Endodermal cell (in vitro differentiated cells): ENCODE data around the gene GABRQ. TPM values are rescaled to one million over a fixed set of nuclear protein-coding genes. Genes with fewer than 3 reads are reported as not detected.

Experiments used
- DNase-seq: peaks from one replicate; pipeline ENCODE4 v3.0.0-alpha.2; 2017
- H3K27ac ChIP-seq: 2 replicates; pipeline ENCODE4 v1.5.1; 2013; ENCODE audit warnings: mild to moderate bottlenecking, low read depth, low read length, moderate library complexity
- H3K27me3 ChIP-seq: 2 replicates; pipeline ENCODE4 v1.6.1; 2013; ENCODE audit warnings: mild to moderate bottlenecking, low read length, moderate library complexity; ENCODE audit not compliant: insufficient read depth, control insufficient read depth, poor library complexity, severe bottlenecking
- H3K36me3 ChIP-seq: 2 replicates; pipeline ENCODE4 v1.7.0; 2013; ENCODE audit warnings: mild to moderate bottlenecking, low read length, moderate library complexity; ENCODE audit not compliant: control insufficient read depth, insufficient read depth
- H3K4me1 ChIP-seq: one replicate; pipeline ENCODE4 v1.7.0; 2013; ENCODE audit warnings: low read length; ENCODE audit not compliant: control insufficient read depth, insufficient read depth
- H3K4me3 ChIP-seq: 2 replicates; pipeline ENCODE4 v1.5.1; 2013; ENCODE audit warnings: mild to moderate bottlenecking, low read length, moderate library complexity
- H3K9ac ChIP-seq: 2 replicates; pipeline ENCODE4 v1.6.1; 2013; ENCODE audit warnings: mild to moderate bottlenecking, low read length, moderate library complexity; ENCODE audit not compliant: poor library complexity, severe bottlenecking; ENCODE audit errors: extremely low read depth
- H3K9me3 ChIP-seq: 2 replicates; pipeline ENCODE4 v1.6.1; 2013; ENCODE audit warnings: mild to moderate bottlenecking, low read length, moderate library complexity; ENCODE audit not compliant: control insufficient read depth
- H3K27ac Mint-ChIP-seq: 2 replicates; pipeline ENCODE4 v1.8.0; 2020; ENCODE audit warnings: mixed read lengths
- H3K27me3 Mint-ChIP-seq: 2 replicates; pipeline ENCODE4 v1.8.0; 2021; ENCODE audit warnings: mild to moderate bottlenecking, mixed read lengths; ENCODE audit not compliant: insufficient read depth
- H3K36me3 Mint-ChIP-seq: 2 replicates; pipeline ENCODE4 v1.8.0; 2020; ENCODE audit warnings: low read depth, mixed read lengths
- H3K4me1 Mint-ChIP-seq: 2 replicates; pipeline ENCODE4 v1.8.0; 2020; ENCODE audit warnings: mixed read lengths
- H3K4me3 Mint-ChIP-seq: 2 replicates; pipeline ENCODE4 v1.8.0; 2020; ENCODE audit warnings: mild to moderate bottlenecking, moderate library complexity, mixed read lengths
- H3K9me3 Mint-ChIP-seq: 2 replicates; pipeline ENCODE4 v1.8.0; 2020; ENCODE audit warnings: mild to moderate bottlenecking, mixed read lengths
- CTCF ChIP-seq: fragments of 200-600 bp; sonication (generic); conservative IDR thresholded peaks from 2 replicates; pipeline ENCODE4 v1.5.0; 2021; ENCODE audit warnings: antibody characterized with exemption, mild to moderate bottlenecking
- WGBS, 2 experiments: methylation state at CpG; one replicate each; pipeline versions ENCODE4 v1.1.5 to v1.1.7; 2013; ENCODE audit warnings: missing lambda C conversion rate in 2 of 2, mixed read lengths in 1 of 2; ENCODE audit not compliant: insufficient coverage in 1 of 2, insufficient read length in 1 of 2; 5-methylcytosine and 5-hydroxymethylcytosine counted together
- total RNA-seq, 2 donors: library from RNA; stranded (reverse); fragmentation: NEBNext Ultra II Directional in 1 of 2; extraction: Animal tissue kit (Norgen Biotek cat#: 25700) in 1 of 2; gene quantifications; 2 replicates in 1 of 2; 3 replicates in 1 of 2; pipeline ENCODE4 v1.2.1, GENCODE V29; 2021

Gene GABRQ
- total RNA-seq, 2 donors from 2014 or later, result 1.7 TPM

- no peaks in the 10 kb centered on the region for H3K27me3 ChIP-seq
- H3K27ac ChIP-seq, result no peak overlapping the region
- Mint-ChIP-seq H3K4me3 (no peak overlapping the region), H3K9me3 (peaks cover 58% of the 10 kb centered on the region), H3K27me3 (peaks cover 10% of the 10 kb centered on the region), H3K27ac (no peak overlapping the region), H3K4me1 (no peaks in the 10 kb centered on the region), H3K36me3 (no peaks in the 10 kb centered on the region)
- peak; percentile 87 for DNase-seq
- no peak overlapping the region for H3K4me3 ChIP-seq
- H3K4me1 ChIP-seq, result no peaks in the 10 kb centered on the region
- no peak overlapping the region for H3K9ac ChIP-seq
- H3K36me3 ChIP-seq, result no peaks in the 10 kb centered on the region
- H3K9me3 ChIP-seq, result no peaks in the 10 kb centered on the region
- peak; percentile 83 for TF ChIP-seq CTCF
- WGBS, 2 experiments, result 55% methylated on average over 6 of the region's 7 CpGs; no CpG with 5 or more reads in 1 of the 2 experiments
These were observed 5.1 kb upstream of the GABRQ start for GRCh38 chrX:152632445-152633097.

GRCh38 chrX:152635941-152636340 is 1.8 kb upstream of the GABRQ start:
- Histone ChIP-seq H3K27ac (no peak overlapping the region), H3K9ac (no peak overlapping the region), H3K27me3 (peaks cover 24% of the 10 kb centered on the region), H3K9me3 (no peaks in the 10 kb centered on the region), H3K36me3 (no peaks in the 10 kb centered on the region), H3K4me1 (no peaks in the 10 kb centered on the region), H3K4me3 (no peak overlapping the region)
- peaks cover 36% of the 10 kb centered on the region for H3K27me3 Mint-ChIP-seq
- WGBS, 2 experiments, result 0 to 10% methylated on average over 2 to 7 of the region's 7 CpGs
- TF ChIP-seq CTCF, result peak; percentile 76
- DNase-seq, result peak; percentile 84
- no peak overlapping the region for H3K4me3 Mint-ChIP-seq
- H3K36me3 Mint-ChIP-seq, result peaks cover under 1% of the 10 kb centered on the region
- H3K27ac Mint-ChIP-seq, result no peak overlapping the region
- H3K4me1 Mint-ChIP-seq, result no peaks in the 10 kb centered on the region
- H3K9me3 Mint-ChIP-seq, result peaks cover 63% of the 10 kb centered on the region

- peaks cover 32% of the 10 kb centered on the region for H3K27me3 Mint-ChIP-seq
- Histone ChIP-seq H3K4me3 (peak overlapping the region; percentile 68), H3K27me3 (peaks cover 24% of the 10 kb centered on the region), H3K9me3 (no peaks in the 10 kb centered on the region), H3K9ac (no peak overlapping the region), H3K36me3 (no peaks in the 10 kb centered on the region), H3K27ac (no peak overlapping the region), H3K4me1 (no peaks in the 10 kb centered on the region)
- peaks cover 43% of the 10 kb centered on the region for H3K9me3 Mint-ChIP-seq
- H3K27ac Mint-ChIP-seq, result no peak overlapping the region
- H3K4me3 Mint-ChIP-seq, result peak overlapping the region; percentile 65
- TF ChIP-seq CTCF, result no peak
- no peaks in the 10 kb centered on the region for H3K4me1 Mint-ChIP-seq
- 18% methylated on average over 18 of the region's 23 CpGs; no CpG with 5 or more reads in 1 of the 2 experiments for WGBS, 2 experiments
- DNase-seq, result no peak
- peaks cover 1% of the 10 kb centered on the region for H3K36me3 Mint-ChIP-seq
These were observed 779 bp downstream of the GABRQ start for GRCh38 chrX:152638443-152638904.
